SH-SY5Y (cell line): ENCODE results near the gene DNAJC3.

Experiments
- GATA2 ChIP-seq: IDR thresholded peaks from 2 replicates; pipeline ENCODE4 v1.6.1; 2011; ENCODE audit warnings: mild to moderate bottlenecking, low read depth, low read length
- GATA3 ChIP-seq: IDR thresholded peaks from 2 replicates; pipeline ENCODE4 v1.6.1; 2011; ENCODE audit warnings: low read depth, mild to moderate bottlenecking, low read length, moderate library complexity

GRCh38 chr13:95703576-95703975 is 26.6 kb downstream of the DNAJC3 start:
- TF ChIP-seq GATA2, result no peak
- TF ChIP-seq GATA3, result no peak
